Measurements from ENCODE around the gene TRIOBP.

- TF ChIP-seq PHF8 (CRISPR knock-in tag; IDR thresholded peaks at IDR 0.05) (no peak), ISL2 (CRISPR knock-in tag; IDR thresholded peaks at IDR 0.05) (no peak), ETS1 (CRISPR knock-in tag; IDR thresholded peaks at IDR 0.05) (no peak), POLR2AphosphoS5 (IDR thresholded peaks at IDR 0.05; ENCODE audit: low read depth, low read length) (no peak), KAT2B (IDR thresholded peaks at IDR 0.05; ENCODE audit: borderline replicate concordance, low read depth, low read length) (no peak), ZNF460 (CRISPR knock-in tag; IDR thresholded peaks at IDR 0.05; ENCODE audit: borderline replicate concordance) (no peak), NR2F1 (CRISPR knock-in tag; IDR thresholded peaks at IDR 0.05) (no peak), HCFC1 (IDR thresholded peaks at IDR 0.05; ENCODE audit: low read depth, low read length) (no peak), STAT6 (CRISPR knock-in tag; IDR thresholded peaks at IDR 0.05; ENCODE audit: borderline replicate concordance) (no peak), HDAC2 (CRISPR knock-in tag; IDR thresholded peaks at IDR 0.05) (no peak)
Measured at GRCh38 chr22:37771081-37771480, 74.2 kb downstream of the TRIOBP start.
